ENCODE data around the gene RBM8A.

DNA sequence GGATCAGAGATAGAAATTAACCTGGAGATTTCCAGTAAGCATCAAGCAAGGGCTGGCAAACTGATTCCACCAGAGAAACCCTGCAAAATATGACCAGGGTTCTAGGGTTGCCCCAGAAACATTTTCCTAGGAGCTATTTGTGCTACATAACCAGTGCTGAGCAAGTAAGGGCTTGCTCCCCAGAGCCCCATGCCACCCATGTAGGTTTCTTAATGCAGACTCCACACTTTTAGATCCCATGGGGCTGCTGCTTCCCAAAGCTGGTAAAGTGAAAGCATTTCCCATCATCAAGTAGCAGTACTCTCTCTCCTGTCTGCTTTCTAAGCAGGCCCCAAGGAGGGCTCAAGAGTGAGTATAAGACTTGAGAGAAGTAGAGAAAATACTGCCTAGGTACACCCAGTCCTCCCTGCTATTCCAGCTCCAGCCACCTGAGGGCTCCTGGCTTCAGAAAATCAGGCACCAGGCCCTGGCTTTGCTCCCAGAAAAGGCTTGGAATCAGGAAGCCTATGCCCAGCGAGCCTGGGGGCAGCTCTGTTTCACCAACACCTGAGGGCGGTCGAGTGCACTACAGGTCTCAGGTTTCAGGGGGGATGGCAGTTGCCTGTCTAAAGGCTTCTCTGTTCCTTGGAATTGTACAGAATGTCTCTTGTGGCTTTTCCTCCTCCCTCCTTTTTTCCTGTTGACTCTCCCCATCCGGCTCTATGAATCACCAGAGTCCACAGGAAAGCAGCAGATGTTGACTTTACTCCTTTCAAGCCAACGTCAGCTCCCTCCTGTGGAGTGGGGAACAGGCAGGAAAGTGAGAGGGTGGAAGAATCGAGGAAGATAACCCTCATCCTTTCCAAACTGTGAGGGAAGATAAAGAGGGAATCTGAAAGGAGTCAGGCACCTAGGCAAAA, 35.4 kb downstream of the RBM8A start:
- TF ChIP-seq, protein P1, sequence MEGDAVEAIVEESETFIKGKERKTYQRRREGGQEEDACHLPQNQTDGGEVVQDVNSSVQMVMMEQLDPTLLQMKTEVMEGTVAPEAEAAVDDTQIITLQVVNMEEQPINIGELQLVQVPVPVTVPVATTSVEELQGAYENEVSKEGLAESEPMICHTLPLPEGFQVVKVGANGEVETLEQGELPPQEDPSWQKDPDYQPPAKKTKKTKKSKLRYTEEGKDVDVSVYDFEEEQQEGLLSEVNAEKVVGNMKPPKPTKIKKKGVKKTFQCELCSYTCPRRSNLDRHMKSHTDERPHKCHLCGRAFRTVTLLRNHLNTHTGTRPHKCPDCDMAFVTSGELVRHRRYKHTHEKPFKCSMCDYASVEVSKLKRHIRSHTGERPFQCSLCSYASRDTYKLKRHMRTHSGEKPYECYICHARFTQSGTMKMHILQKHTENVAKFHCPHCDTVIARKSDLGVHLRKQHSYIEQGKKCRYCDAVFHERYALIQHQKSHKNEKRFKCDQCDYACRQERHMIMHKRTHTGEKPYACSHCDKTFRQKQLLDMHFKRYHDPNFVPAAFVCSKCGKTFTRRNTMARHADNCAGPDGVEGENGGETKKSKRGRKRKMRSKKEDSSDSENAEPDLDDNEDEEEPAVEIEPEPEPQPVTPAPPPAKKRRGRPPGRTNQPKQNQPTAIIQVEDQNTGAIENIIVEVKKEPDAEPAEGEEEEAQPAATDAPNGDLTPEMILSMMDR (IDR thresholded peaks at IDR 0.05): peak; percentile 87 to 99 (median 97)
- peak in 1 of 2 donors; percentile 71 for TF ChIP-seq POLR2A (IDR thresholded peaks at IDR 0.05)

Data from thyroid gland (tissue), 4 donors.